Measurements from ENCODE around the gene PRR5.

The PRR5 gene

GRCh38 chr22:44664149-44664548 lies 37.9 kb upstream of the PRR5 start:
- FAIRE-seq (peak; percentile 50), DNase-seq (ENCODE audit: insufficient read length, low spot score) (no peak)
- TF ChIP-seq POLR2A (IDR thresholded peaks at IDR 0.05; ENCODE audit: low read depth, low read length) (no peak), POLR2AphosphoS5 (IDR thresholded peaks at IDR 0.05; ENCODE audit: low read depth, low read length) (no peak), POU2F2 (IDR thresholded peaks at IDR 0.05; ENCODE audit: low read depth, low read length) (no peak), PAX5 (IDR thresholded peaks at IDR 0.05; ENCODE audit: insufficient read depth, low read length, severe bottlenecking) (no peak), TAF1 (IDR thresholded peaks at IDR 0.05; ENCODE audit: low read depth, low read length) (no peak), SPI1 (IDR thresholded peaks at IDR 0.05; ENCODE audit: low read depth, low read length) (no peak)

GRCh38 chr22:44665115-44665514 lies 36.9 kb upstream of the PRR5 start:
- FAIRE-seq (no peak), DNase-seq (ENCODE audit: insufficient read length, low spot score) (no peak)
- TF ChIP-seq POLR2A (IDR thresholded peaks at IDR 0.05; ENCODE audit: low read depth, low read length) (no peak), POU2F2 (IDR thresholded peaks at IDR 0.05; ENCODE audit: low read depth, low read length) (no peak), SPI1 (IDR thresholded peaks at IDR 0.05; ENCODE audit: low read depth, low read length) (no peak), TAF1 (IDR thresholded peaks at IDR 0.05; ENCODE audit: low read depth, low read length) (no peak), POLR2AphosphoS5 (IDR thresholded peaks at IDR 0.05; ENCODE audit: low read depth, low read length) (no peak), PAX5 (IDR thresholded peaks at IDR 0.05; ENCODE audit: insufficient read depth, low read length, severe bottlenecking) (no peak)

DNA sequence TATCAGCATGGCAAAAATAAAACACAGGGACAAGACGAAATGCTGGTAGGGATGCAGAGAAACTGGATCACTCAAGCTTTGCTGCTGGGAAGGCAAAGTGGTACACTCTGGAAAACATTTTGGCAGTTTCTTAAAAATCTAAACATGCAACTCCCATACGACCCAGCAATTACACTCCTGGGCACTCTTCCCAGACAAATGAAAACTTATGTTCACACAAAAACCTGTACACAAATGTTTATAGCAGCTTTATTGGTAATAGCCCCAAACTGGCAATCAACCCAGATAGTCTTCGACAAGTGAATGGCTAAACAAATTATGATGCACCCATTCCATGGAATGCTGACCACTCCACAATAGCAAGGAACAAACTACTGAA lies 35.8 kb upstream of the PRR5 start:
- FAIRE-seq (peak; percentile 23), DNase-seq (ENCODE audit: insufficient read length, low spot score) (no peak)
- TF ChIP-seq POLR2AphosphoS5 (IDR thresholded peaks at IDR 0.05; ENCODE audit: low read depth, low read length), result no peak
- no peak for TF ChIP-seq SPI1 (IDR thresholded peaks at IDR 0.05; ENCODE audit: low read depth, low read length)
- TF ChIP-seq TAF1 (IDR thresholded peaks at IDR 0.05; ENCODE audit: low read depth, low read length), result no peak
- TF ChIP-seq PAX5 (IDR thresholded peaks at IDR 0.05; ENCODE audit: insufficient read depth, low read length, severe bottlenecking), result no peak

GRCh38 chr22:44667276-44667675 lies 34.7 kb upstream of the PRR5 start:
- DNase-seq (ENCODE audit: insufficient read length, low spot score) (no peak), FAIRE-seq (no peak)
- no peak for TF ChIP-seq TAF1 (IDR thresholded peaks at IDR 0.05; ENCODE audit: low read depth, low read length)
- no peak for TF ChIP-seq PAX5 (IDR thresholded peaks at IDR 0.05; ENCODE audit: insufficient read depth, low read length, severe bottlenecking)
- no peak for TF ChIP-seq POU2F2 (IDR thresholded peaks at IDR 0.05; ENCODE audit: low read depth, low read length)
- TF ChIP-seq SPI1 (IDR thresholded peaks at IDR 0.05; ENCODE audit: low read depth, low read length), result no peak
- TF ChIP-seq POLR2A (IDR thresholded peaks at IDR 0.05; ENCODE audit: low read depth, low read length), result no peak
- TF ChIP-seq POLR2AphosphoS5 (IDR thresholded peaks at IDR 0.05; ENCODE audit: low read depth, low read length), result no peak

GRCh38 chr22:44667829-44668189 lies 34.2 kb upstream of the PRR5 start:
- DNase-seq (ENCODE audit: insufficient read length, low spot score), result no peak
- no peak for FAIRE-seq
- TF ChIP-seq TAF1 (IDR thresholded peaks at IDR 0.05; ENCODE audit: low read depth, low read length) (no peak), POU2F2 (IDR thresholded peaks at IDR 0.05; ENCODE audit: low read depth, low read length) (no peak), SPI1 (IDR thresholded peaks at IDR 0.05; ENCODE audit: low read depth, low read length) (no peak), PAX5 (IDR thresholded peaks at IDR 0.05; ENCODE audit: insufficient read depth, low read length, severe bottlenecking) (no peak), POLR2AphosphoS5 (IDR thresholded peaks at IDR 0.05; ENCODE audit: low read depth, low read length) (no peak), POLR2A (IDR thresholded peaks at IDR 0.05; ENCODE audit: low read depth, low read length) (no peak)

DNA sequence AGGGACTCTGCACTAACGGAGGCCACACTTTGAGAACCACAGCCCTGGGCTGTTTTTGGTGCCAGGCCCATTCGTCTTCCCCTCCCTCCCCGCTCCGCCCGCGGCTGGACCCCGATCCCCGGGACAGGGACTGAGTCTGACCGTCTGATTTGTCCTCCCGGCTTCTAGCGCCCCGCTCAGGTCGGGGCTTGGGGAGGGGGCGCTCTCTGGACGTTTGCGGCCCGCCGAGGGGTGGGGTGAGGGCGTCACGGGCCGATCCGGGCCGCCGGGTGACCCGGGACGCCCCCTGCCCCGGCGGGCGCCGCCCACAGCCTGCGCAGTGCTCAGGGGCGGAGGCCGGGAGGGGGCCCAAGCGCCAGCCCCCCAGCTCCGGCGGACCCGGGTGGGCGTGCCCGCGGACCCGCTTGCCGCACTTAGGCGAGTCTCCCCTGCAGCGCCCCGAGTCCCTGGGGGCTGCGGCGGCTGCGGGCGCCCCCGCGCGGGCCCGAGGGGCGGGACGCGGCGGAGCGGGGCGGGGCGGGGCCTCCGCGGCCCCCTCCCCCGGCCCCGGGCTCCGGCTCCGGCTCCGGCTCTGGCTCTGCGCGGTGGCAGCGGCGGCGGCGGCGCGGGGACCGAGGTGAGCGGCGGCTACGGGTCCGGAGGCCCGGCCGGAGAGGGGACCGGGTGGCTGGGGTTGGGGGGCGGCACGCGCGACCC lies 33.7 kb upstream of the PRR5 start:
- TF ChIP-seq PAX5 (IDR thresholded peaks at IDR 0.05; ENCODE audit: insufficient read depth, low read length, severe bottlenecking) (no peak), POU2F2 (IDR thresholded peaks at IDR 0.05; ENCODE audit: low read depth, low read length) (no peak), POLR2AphosphoS5 (IDR thresholded peaks at IDR 0.05; ENCODE audit: low read depth, low read length) (no peak), POLR2A (IDR thresholded peaks at IDR 0.05; ENCODE audit: low read depth, low read length) (no peak), TAF1 (IDR thresholded peaks at IDR 0.05; ENCODE audit: low read depth, low read length) (no peak)
- no peak for FAIRE-seq

DNA sequence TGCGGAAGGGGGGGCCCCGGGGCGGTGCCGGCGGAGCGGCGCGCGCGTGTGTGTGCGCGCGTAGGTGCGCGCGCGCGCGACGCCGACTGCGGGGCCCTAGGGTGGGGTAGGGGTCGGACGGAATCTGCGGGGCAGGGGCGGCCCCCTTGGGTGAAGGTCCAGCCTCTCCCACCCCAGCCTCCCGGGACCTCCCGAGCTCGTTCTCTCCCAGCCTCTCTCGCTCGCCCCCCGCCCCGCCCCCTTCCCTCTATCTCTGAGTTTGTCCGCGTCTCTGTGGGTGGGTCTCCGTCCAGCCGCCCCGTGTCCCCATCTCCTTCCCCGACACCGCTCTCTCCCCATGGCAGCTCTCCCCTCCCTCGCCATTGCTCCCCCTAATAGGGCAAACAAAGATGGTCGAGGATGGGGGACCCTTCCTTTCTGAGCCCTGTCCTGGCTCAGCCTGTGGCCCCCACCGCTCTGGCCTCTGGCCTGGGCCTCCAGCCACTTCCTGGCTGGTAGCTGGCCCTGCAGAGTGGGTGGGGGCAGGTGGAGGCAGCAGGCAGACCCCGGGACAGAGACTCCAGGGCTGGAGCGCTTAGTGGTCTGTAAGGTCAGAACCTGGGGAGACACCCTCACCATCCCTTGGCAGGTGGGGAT lies 33.0 kb upstream of the PRR5 start:
- no peak for TF ChIP-seq POLR2A (IDR thresholded peaks at IDR 0.05; ENCODE audit: low read depth, low read length)
- no peak for TF ChIP-seq TAF1 (IDR thresholded peaks at IDR 0.05; ENCODE audit: low read depth, low read length)
- no peak for TF ChIP-seq POLR2AphosphoS5 (IDR thresholded peaks at IDR 0.05; ENCODE audit: low read depth, low read length)
- TF ChIP-seq PAX5 (IDR thresholded peaks at IDR 0.05; ENCODE audit: insufficient read depth, low read length, severe bottlenecking), result no peak
- no peak for TF ChIP-seq SPI1 (IDR thresholded peaks at IDR 0.05; ENCODE audit: low read depth, low read length)
- no peak for TF ChIP-seq POU2F2 (IDR thresholded peaks at IDR 0.05; ENCODE audit: low read depth, low read length)
- DNase-seq (ENCODE audit: insufficient read length, low spot score) (no peak), FAIRE-seq (no peak)

More for the DNA sequence above, 33.7 kb upstream of the PRR5 start:
- no peak for DNase-seq (ENCODE audit: insufficient read length, low spot score)

DNA sequence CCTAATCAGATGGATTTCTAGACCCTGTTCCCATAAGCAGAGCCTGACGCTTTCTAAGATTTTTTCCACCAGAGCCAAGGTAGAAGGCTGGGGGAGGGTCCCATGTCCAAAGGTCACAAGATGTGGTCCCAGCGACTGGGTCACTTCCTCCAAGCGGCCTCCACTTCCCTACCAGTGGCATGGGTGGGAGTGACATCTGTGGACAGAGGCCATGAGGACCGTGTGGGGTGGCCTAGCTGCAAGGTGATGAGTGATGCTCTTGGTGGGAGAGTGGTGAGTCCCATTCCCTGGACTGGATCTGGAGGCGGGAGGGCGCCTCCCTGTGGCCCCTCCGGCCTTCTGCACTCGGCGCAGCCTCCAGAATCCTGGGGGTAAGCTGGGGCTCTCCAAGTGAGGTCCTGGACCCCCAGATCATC lies 32.4 kb upstream of the PRR5 start:
- DNase-seq (ENCODE audit: insufficient read length, low spot score), result no peak
- no peak for FAIRE-seq
- no peak for TF ChIP-seq POU2F2 (IDR thresholded peaks at IDR 0.05; ENCODE audit: low read depth, low read length)
- no peak for TF ChIP-seq POLR2AphosphoS5 (IDR thresholded peaks at IDR 0.05; ENCODE audit: low read depth, low read length)
- TF ChIP-seq PAX5 (IDR thresholded peaks at IDR 0.05; ENCODE audit: insufficient read depth, low read length, severe bottlenecking), result no peak
- TF ChIP-seq SPI1 (IDR thresholded peaks at IDR 0.05; ENCODE audit: low read depth, low read length), result no peak
- no peak for TF ChIP-seq POLR2A (IDR thresholded peaks at IDR 0.05; ENCODE audit: low read depth, low read length)
- no peak for TF ChIP-seq TAF1 (IDR thresholded peaks at IDR 0.05; ENCODE audit: low read depth, low read length)

DNA sequence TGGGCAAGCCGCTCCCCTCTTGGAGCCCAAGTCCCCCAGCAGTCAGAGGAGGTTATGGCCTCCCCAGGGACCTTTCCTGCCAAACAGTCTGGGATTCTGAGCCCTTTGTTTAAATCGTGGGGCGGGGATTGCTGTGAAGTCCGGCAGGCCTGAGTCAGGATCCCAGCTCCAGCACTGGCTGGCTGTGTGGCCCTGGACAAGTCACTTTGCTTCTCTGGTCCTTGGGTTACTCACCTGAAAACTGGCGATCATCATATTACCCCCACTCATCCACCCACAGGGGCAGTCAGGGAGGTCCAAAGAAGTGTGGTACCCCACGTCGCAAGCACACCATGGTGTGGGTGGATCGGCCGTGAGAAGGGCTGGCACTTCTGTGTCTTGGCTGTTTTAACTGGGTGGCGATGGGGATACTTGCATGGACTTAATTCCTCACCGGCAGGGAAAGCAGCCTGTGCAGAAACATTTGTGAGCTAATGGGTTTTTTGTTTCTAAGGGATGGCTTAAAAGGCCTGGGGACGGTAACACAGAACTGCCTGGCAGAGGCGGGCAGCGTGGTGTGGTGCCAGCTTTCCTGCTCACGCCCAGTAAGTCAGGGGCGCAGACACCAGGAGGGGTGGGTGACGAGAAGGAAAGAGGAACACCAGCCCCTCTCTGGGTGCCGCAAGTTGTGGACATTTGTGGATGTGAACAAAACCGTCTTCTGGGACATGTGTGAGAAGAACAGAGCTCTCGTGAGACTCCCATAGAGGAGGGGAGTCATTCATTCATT lies 31.6 kb upstream of the PRR5 start:
- DNase-seq (ENCODE audit: insufficient read length, low spot score), result no peak
- no peak for TF ChIP-seq POLR2AphosphoS5 (IDR thresholded peaks at IDR 0.05; ENCODE audit: low read depth, low read length)
- no peak for TF ChIP-seq TAF1 (IDR thresholded peaks at IDR 0.05; ENCODE audit: low read depth, low read length)
- no peak for TF ChIP-seq POLR2A (IDR thresholded peaks at IDR 0.05; ENCODE audit: low read depth, low read length)
- TF ChIP-seq SPI1 (IDR thresholded peaks at IDR 0.05; ENCODE audit: low read depth, low read length), result no peak
- FAIRE-seq, result no peak

All from GM12891 (cell line).